A375 (cell line): Measurements from ENCODE around the gene EDNRB. TPM values are rescaled to one million over a fixed set of nuclear protein-coding genes. Genes with fewer than 3 reads are reported as not detected.

ENCODE experiments used
- small RNA-seq: library from RNA; depleted of rRNA; stranded (forward); fragments of <200 nt; gene quantifications from one replicate; pipeline ENCODE3, GENCODE V24; 2014
- total RNA-seq: library from RNA; depleted of rRNA; stranded (reverse); fragments of >200 nt; shearing (Covaris generic); gene quantifications from 2 replicates; pipeline ENCODE4 v1.2.3, GENCODE V29; 2014; rRNA removed

The EDNRB gene
- 8.9 and 11.2 TPM in 2 replicates for total RNA-seq

DNA sequence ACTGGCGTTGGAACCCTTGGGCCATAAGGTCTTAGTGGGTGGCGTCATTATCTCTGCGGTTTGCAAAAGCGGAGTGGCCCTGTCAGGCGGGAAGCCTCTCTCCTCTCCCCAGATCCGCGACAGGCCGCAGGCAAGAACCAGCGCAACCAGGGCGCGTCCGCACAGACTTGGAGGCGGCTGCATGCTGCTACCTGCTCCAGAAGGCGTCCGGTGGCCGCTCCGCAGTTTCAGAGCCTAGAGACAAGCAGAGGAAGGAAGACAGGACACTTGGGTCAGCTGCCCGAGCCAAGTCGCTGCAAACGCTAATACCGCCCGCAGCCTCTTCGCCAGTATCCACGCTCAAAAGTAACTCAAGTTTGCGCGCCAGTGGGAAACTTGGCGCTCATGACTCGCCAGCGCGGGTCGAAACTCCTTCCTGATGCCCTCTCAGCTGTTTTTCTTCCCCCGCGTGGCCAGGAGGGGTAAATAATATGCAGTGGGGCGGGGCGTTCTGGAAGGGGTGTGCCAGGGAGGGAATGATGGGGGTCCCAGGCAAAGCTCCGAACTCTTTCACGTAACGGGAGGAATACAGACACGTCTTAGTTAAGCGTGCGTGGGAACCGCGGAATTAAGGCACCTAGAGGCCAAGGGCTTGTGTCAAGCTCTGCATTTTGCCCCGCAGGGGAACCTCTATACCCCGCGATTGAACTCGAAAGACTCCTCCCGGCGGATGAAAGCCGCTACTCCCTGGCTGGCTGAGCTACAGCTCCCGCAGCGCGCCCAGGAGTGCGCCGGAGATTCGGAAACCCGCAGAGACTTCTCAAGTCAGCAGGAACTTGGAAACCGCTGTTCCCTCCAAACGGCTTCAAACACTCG, at the start of gene EDNRB:
Gene EDNRB (minus strand): TSS at position 441 of the 855 bp plus-strand sequence. CDS start 258 bp downstream, at position 183.

Small RNAs within 50 kb of the gene (small RNA-seq; reads per million reads assigned to genes)
- gene RN7SL810P = not detected

Other genes with a start within 250 kb of the EDNRB start
- gene SLAIN1, start 221.1 kb downstream of the EDNRB start, total RNA-seq = 5.5 and 11.5 TPM in 2 replicates